HepG2 (cell line): ENCODE measurements around the gene PLEKHA8. TPM values are rescaled to one million over a fixed set of nuclear protein-coding genes. Genes with fewer than 3 reads are reported as not detected.

ENCODE experiments used
- BCL6 ChIP-seq: IDR thresholded peaks from 2 replicates; pipeline ENCODE4 v1.6.1; 2016; ENCODE audit warnings: missing genetic modification reagents, missing compliant biosample characterization
- BORCS8-MEF2B ChIP-seq: sonication (generic); formaldehyde crosslinking; IDR thresholded peaks from 2 replicates; pipeline ENCODE4 v1.8.0; 2022; ENCODE audit warnings: mild to moderate bottlenecking, missing genetic modification reagents
- JUN ChIP-seq: sonication (generic); formaldehyde crosslinking; IDR thresholded peaks from 2 replicates; pipeline ENCODE4 v1.4.0; 2020; ENCODE audit warnings: mild to moderate bottlenecking, missing genetic modification reagents
- KIAA2018 ChIP-seq: sonication (generic); formaldehyde crosslinking; IDR thresholded peaks from 2 replicates; pipeline ENCODE4 v1.5.0; 2020; ENCODE audit warnings: mild to moderate bottlenecking, missing genetic modification reagents, borderline replicate concordance
- MTA3 ChIP-seq: sonication (generic); formaldehyde crosslinking; IDR thresholded peaks from 2 replicates; pipeline ENCODE4 v1.4.0; 2020; ENCODE audit warnings: missing genetic modification reagents
- MZF1 ChIP-seq: sonication (generic); formaldehyde crosslinking; IDR thresholded peaks from 2 replicates; pipeline ENCODE4 v1.8.1; 2023; ENCODE audit warnings: mild to moderate bottlenecking, missing genetic modification reagents, borderline replicate concordance
- NFRKB ChIP-seq: fragments of 450-650 bp; IDR thresholded peaks from 2 replicates; pipeline ENCODE4 v1.6.1; 2017
- RBAK ChIP-seq: sonication (generic); formaldehyde crosslinking; IDR thresholded peaks from 2 replicates; pipeline ENCODE4 v1.5.1; 2020; ENCODE audit warnings: mild to moderate bottlenecking, missing genetic modification reagents
- RNF2 ChIP-seq: fragments of 450-650 bp; conservative IDR thresholded peaks from 2 replicates; pipeline ENCODE4 v1.6.1; 2016; ENCODE audit warnings: low read depth
- TEAD2 ChIP-seq: sonication (generic); formaldehyde crosslinking; IDR thresholded peaks from 2 replicates; pipeline ENCODE4 v1.9.0; 2021; ENCODE audit warnings: missing genetic modification reagents
- YEATS2 ChIP-seq: sonication (generic); formaldehyde crosslinking; IDR thresholded peaks from 2 replicates; pipeline ENCODE4 v1.4.0; 2020; ENCODE audit warnings: missing genetic modification reagents, borderline replicate concordance
- YY1 ChIP-seq: IDR thresholded peaks from 2 replicates; pipeline ENCODE4 v1.6.1; 2011; ENCODE audit warnings: low read length, low read depth, moderate library complexity, mild to moderate bottlenecking; ENCODE audit not compliant: insufficient read depth, insufficient replicate concordance
- ZNF10 ChIP-seq: sonication (generic); formaldehyde crosslinking; IDR thresholded peaks from 2 replicates; pipeline ENCODE4 v1.4.0; 2020; ENCODE audit warnings: mild to moderate bottlenecking, low read depth, missing genetic modification reagents, borderline replicate concordance
- ZNF235 ChIP-seq: sonication (generic); formaldehyde crosslinking; IDR thresholded peaks from 2 replicates; pipeline ENCODE4 v1.8.1; 2023; ENCODE audit warnings: mild to moderate bottlenecking, missing genetic modification reagents, borderline replicate concordance
- ZNF83 ChIP-seq: sonication (generic); formaldehyde crosslinking; IDR thresholded peaks from 2 replicates; pipeline ENCODE4 v1.4.0; 2020; ENCODE audit warnings: missing genetic modification reagents, mild to moderate bottlenecking, borderline replicate concordance
- polyA plus RNA-seq, 8 experiments: library from polyadenylated mRNA; depleted of rRNA in 3 of 8; stranded (reverse) in 7 of 8; unstranded in 1 of 8; fragments of >200 nt; fragmentation: Illumina TruSeq in 4 of 8; extraction: Trizol in 4 of 8; gene quantifications; 2 replicates each; pipeline versions ENCODE4 v1.2.1 to v1.2.3, GENCODE V29; 2011 to 2016; ENCODE audit warnings: low read depth in 4 of 8, missing spikeins in 1 of 8, mixed read lengths in 1 of 8; ENCODE audit not compliant: insufficient read depth in 1 of 8
- total RNA-seq, 5 experiments: library from RNA; depleted of rRNA; stranded (reverse); fragments of >200 nt; fragmentation: Illumina TruSeq; extraction: Trizol; gene quantifications; 2 replicates each; pipeline ENCODE4 v1.2.3, GENCODE V29; 2016; ENCODE audit warnings: low read depth in 1 of 5
- TF ChIP-seq, protein P1 (sequence below): sonication (generic); formaldehyde crosslinking; IDR thresholded peaks from 2 replicates; pipeline ENCODE4 v1.5.0; 2020; ENCODE audit warnings: mild to moderate bottlenecking, missing genetic modification reagents, moderate library complexity
- TF ChIP-seq, protein P2 (sequence below): IDR thresholded peaks from 2 replicates; pipeline ENCODE4 v1.6.1; 2012; ENCODE audit warnings: inconsistent platforms
- TF ChIP-seq, protein P3 (sequence below): sonication (generic); formaldehyde crosslinking; conservative IDR thresholded peaks from 2 replicates; pipeline ENCODE4 v1.8.0; 2022; ENCODE audit warnings: low read depth, missing genetic modification reagents

The PLEKHA8 gene
- total and polyA plus RNA-seq, 2 of the 13 experiments (the other 11 are each of a cell fraction or from before 2014, with no cell fraction given): 12.5 to 26.4 TPM

- TF ChIP-seq KIAA2018 (CRISPR knock-in tag) (no peak), MZF1 (CRISPR knock-in tag) (no peak), YEATS2 (CRISPR knock-in tag) (peak; percentile 75; the same call in 1 of the 2 replicates), YY1 (peak; percentile 51), RBAK (CRISPR knock-in tag) (no peak), ZNF10 (CRISPR knock-in tag) (no peak), MTA3 (CRISPR knock-in tag) (no peak), BORCS8-MEF2B (CRISPR knock-in tag) (no peak; the same call in 1 of the 2 replicates), JUN (CRISPR knock-in tag) (no peak), NFRKB (no peak), ZNF83 (CRISPR knock-in tag) (no peak), RNF2 (no peak), ZNF235 (no peak), TEAD2 (no peak), BCL6 (CRISPR knock-in tag) (no peak)
- TF ChIP-seq, protein P1, sequence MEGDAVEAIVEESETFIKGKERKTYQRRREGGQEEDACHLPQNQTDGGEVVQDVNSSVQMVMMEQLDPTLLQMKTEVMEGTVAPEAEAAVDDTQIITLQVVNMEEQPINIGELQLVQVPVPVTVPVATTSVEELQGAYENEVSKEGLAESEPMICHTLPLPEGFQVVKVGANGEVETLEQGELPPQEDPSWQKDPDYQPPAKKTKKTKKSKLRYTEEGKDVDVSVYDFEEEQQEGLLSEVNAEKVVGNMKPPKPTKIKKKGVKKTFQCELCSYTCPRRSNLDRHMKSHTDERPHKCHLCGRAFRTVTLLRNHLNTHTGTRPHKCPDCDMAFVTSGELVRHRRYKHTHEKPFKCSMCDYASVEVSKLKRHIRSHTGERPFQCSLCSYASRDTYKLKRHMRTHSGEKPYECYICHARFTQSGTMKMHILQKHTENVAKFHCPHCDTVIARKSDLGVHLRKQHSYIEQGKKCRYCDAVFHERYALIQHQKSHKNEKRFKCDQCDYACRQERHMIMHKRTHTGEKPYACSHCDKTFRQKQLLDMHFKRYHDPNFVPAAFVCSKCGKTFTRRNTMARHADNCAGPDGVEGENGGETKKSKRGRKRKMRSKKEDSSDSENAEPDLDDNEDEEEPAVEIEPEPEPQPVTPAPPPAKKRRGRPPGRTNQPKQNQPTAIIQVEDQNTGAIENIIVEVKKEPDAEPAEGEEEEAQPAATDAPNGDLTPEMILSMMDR (CRISPR knock-in tag): no peak
- TF ChIP-seq, protein P2, sequence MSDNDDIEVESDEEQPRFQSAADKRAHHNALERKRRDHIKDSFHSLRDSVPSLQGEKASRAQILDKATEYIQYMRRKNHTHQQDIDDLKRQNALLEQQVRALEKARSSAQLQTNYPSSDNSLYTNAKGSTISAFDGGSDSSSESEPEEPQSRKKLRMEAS: peak; percentile 82
- TF ChIP-seq, protein P3, sequence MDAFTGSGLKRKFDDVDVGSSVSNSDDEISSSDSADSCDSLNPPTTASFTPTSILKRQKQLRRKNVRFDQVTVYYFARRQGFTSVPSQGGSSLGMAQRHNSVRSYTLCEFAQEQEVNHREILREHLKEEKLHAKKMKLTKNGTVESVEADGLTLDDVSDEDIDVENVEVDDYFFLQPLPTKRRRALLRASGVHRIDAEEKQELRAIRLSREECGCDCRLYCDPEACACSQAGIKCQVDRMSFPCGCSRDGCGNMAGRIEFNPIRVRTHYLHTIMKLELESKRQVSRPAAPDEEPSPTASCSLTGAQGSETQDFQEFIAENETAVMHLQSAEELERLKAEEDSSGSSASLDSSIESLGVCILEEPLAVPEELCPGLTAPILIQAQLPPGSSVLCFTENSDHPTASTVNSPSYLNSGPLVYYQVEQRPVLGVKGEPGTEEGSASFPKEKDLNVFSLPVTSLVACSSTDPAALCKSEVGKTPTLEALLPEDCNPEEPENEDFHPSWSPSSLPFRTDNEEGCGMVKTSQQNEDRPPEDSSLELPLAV (CRISPR knock-in tag): no peak
These were observed 1.8 kb upstream of the PLEKHA8 start, which contains the start of gene FKBP14 (continued) for GRCh38 chr7:30026229-30027064.
